ENCODE data around the gene GNB5. TPM values are rescaled to one million over a fixed set of nuclear protein-coding genes. Genes with fewer than 3 reads are reported as not detected.

Gene GNB5
- total RNA-seq, 1 donor from 2014 or later = 25.6 TPM

GRCh38 chr15:52154896-52155865, 36.0 kb downstream of the GNB5 start:
- H3K4me2 ChIP-seq (ENCODE audit: low read length) = no peak overlapping the region
- H3K9ac ChIP-seq (ENCODE audit: low read length) = no peak overlapping the region
- H2AFZ ChIP-seq (ENCODE audit: low read depth, low read length) = no peak overlapping the region
- no peaks in the 10 kb centered on the region for H4K20me1 ChIP-seq (ENCODE audit: insufficient read depth, low read length)
- DNase-seq (ENCODE audit: low read depth) = no peak
- H3K27ac ChIP-seq (ENCODE audit: low read depth, low read length) = no peak overlapping the region
- no peaks in the 10 kb centered on the region for H3K27me3 ChIP-seq (ENCODE audit: insufficient read depth, low read length)
- Mint-ChIP-seq H3K4me1 (ENCODE audit: low read depth, unreplicated experiment) (no peaks in the 10 kb centered on the region), H3K36me3 (ENCODE audit: low read depth, unreplicated experiment) (peaks cover 12% of the 10 kb centered on the region), H3K4me3 (ENCODE audit: unreplicated experiment) (no peak overlapping the region), H3K9me3 (ENCODE audit: unreplicated experiment) (no peaks in the 10 kb centered on the region), H3K27ac (ENCODE audit: unreplicated experiment) (no peak overlapping the region), H3K27me3 (ENCODE audit: low read depth, unreplicated experiment) (no peaks in the 10 kb centered on the region)
- no peaks in the 10 kb centered on the region for H3K36me3 ChIP-seq (ENCODE audit: insufficient read depth, low read length)
- TF ChIP-seq CTCF (IDR thresholded peaks at IDR 0.05; ENCODE audit: insufficient read depth, low read depth, low read length) (no peak), EZH2 (IDR thresholded peaks at IDR 0.05; ENCODE audit: insufficient read depth, low read length) (no peak)
- no peak overlapping the region for H3K4me3 ChIP-seq (ENCODE audit: insufficient read depth, low read depth, low read length)
- no peaks in the 10 kb centered on the region for H3K9me3 ChIP-seq (ENCODE audit: insufficient read depth, low read depth, low read length)
- FAIRE-seq = no peak
- no peaks in the 10 kb centered on the region for H3K4me1 ChIP-seq (ENCODE audit: insufficient read depth, low read length)
- no peaks in the 10 kb centered on the region for H3K79me2 ChIP-seq (ENCODE audit: insufficient read depth, low read length)

GRCh38 chr15:52153900-52154895, 37.0 kb downstream of the GNB5 start:
- Histone ChIP-seq H4K20me1 (ENCODE audit: insufficient read depth, low read length) (no peaks in the 10 kb centered on the region), H3K4me3 (ENCODE audit: insufficient read depth, low read depth, low read length) (no peak overlapping the region), H3K4me2 (ENCODE audit: low read length) (no peak overlapping the region), H3K9me3 (ENCODE audit: insufficient read depth, low read depth, low read length) (no peaks in the 10 kb centered on the region), H3K36me3 (ENCODE audit: insufficient read depth, low read length) (peaks cover 2% of the 10 kb centered on the region), H3K4me1 (ENCODE audit: insufficient read depth, low read length) (no peaks in the 10 kb centered on the region), H2AFZ (ENCODE audit: low read depth, low read length) (no peak overlapping the region), H3K27me3 (ENCODE audit: insufficient read depth, low read length) (no peaks in the 10 kb centered on the region), H3K9ac (ENCODE audit: low read length) (no peak overlapping the region), H3K27ac (ENCODE audit: low read depth, low read length) (no peak overlapping the region), H3K79me2 (ENCODE audit: insufficient read depth, low read length) (no peaks in the 10 kb centered on the region)
- Mint-ChIP-seq H3K4me1 (ENCODE audit: low read depth, unreplicated experiment) (no peaks in the 10 kb centered on the region), H3K9me3 (ENCODE audit: unreplicated experiment) (no peaks in the 10 kb centered on the region), H3K27me3 (ENCODE audit: low read depth, unreplicated experiment) (no peaks in the 10 kb centered on the region), H3K27ac (ENCODE audit: unreplicated experiment) (no peak overlapping the region), H3K36me3 (ENCODE audit: low read depth, unreplicated experiment) (peaks cover 17% of the 10 kb centered on the region), H3K4me3 (ENCODE audit: unreplicated experiment) (no peak overlapping the region)
- TF ChIP-seq EZH2 (IDR thresholded peaks at IDR 0.05; ENCODE audit: insufficient read depth, low read length) = no peak
- TF ChIP-seq CTCF (IDR thresholded peaks at IDR 0.05; ENCODE audit: insufficient read depth, low read depth, low read length) = no peak
- no peak for FAIRE-seq
- DNase-seq (ENCODE audit: low read depth) = no peak
